NCI-H460 (cell line): ENCODE results near the gene BOK. TPM values are rescaled to one million over a fixed set of nuclear protein-coding genes. Genes with fewer than 3 reads are reported as not detected.

ENCODE experiments used
- DNase-seq: peaks from one replicate; pipeline ENCODE4 v3.0.0-alpha.2; 2016; ENCODE audit warnings: low read depth; ENCODE audit errors: extremely low read depth
- total RNA-seq: library from RNA; depleted of rRNA; stranded (reverse); fragments of >200 nt; shearing (Covaris generic); gene quantifications from 2 replicates; pipeline ENCODE4 v1.2.3, GENCODE V29; 2014

The BOK gene
- total RNA-seq, 1 experiment from 2014 or later: 8.9 TPM

GRCh38 chr2:241538838-241539615 is 19.5 kb upstream of the BOK start:
- DNase-seq: no peak

GRCh38 chr2:241539616-241540374 is 18.8 kb upstream of the BOK start:
- DNase-seq: no peak

- no peak for DNase-seq
Measured at GRCh38 chr2:241540401-241540770, 18.2 kb upstream of the BOK start.

- DNase-seq: peak; percentile 58
Measured at GRCh38 chr2:241540771-241541561, 17.6 kb upstream of the BOK start.

- DNase-seq: no peak
Measured at GRCh38 chr2:241541564-241542277, 16.8 kb upstream of the BOK start.

- no peak for DNase-seq
Measured at GRCh38 chr2:241542278-241542605, 16.3 kb upstream of the BOK start.

GRCh38 chr2:241545106-241545505 is 13.4 kb upstream of the BOK start:
- no peak for DNase-seq

GRCh38 chr2:241545523-241546473 is 12.7 kb upstream of the BOK start:
- DNase-seq: no peak

GRCh38 chr2:241546771-241547498 is 11.6 kb upstream of the BOK start:
- DNase-seq: no peak

- DNase-seq: no peak
Measured at GRCh38 chr2:241547781-241548450, 10.6 kb upstream of the BOK start.

- DNase-seq: no peak
Measured at GRCh38 chr2:241548451-241548835, 10.1 kb upstream of the BOK start.

GRCh38 chr2:241550616-241551580 is 7.6 kb upstream of the BOK start:
- no peak for DNase-seq

GRCh38 chr2:241551599-241551997 is 6.9 kb upstream of the BOK start:
- no peak for DNase-seq

- no peak for DNase-seq
Measured at GRCh38 chr2:241551998-241552737, 6.4 kb upstream of the BOK start.

- DNase-seq: no peak
Measured at GRCh38 chr2:241553512-241553830, 5.1 kb upstream of the BOK start.

- DNase-seq: no peak
Measured at GRCh38 chr2:241553981-241554380, 4.6 kb upstream of the BOK start.
